H1 (cell line): Measurements from ENCODE around the gene NGEF. TPM values are rescaled to one million over a fixed set of nuclear protein-coding genes. Genes with fewer than 3 reads are reported as not detected.

ENCODE experiments used
- CBX8 ChIP-seq: fragments of 300-800, 300-1000 bp; sonication (generic); IDR thresholded peaks from 2 replicates; pipeline ENCODE4 v1.7.1; 2016; ENCODE audit warnings: low read depth, low read length, borderline replicate concordance
- CHD7 ChIP-seq: fragments of 300-600 bp; sonication (generic); IDR thresholded peaks from 2 replicates; pipeline ENCODE4 v1.7.1; 2012; ENCODE audit warnings: low read length, moderate library complexity, mild to moderate bottlenecking, inconsistent platforms; ENCODE audit not compliant: insufficient replicate concordance
- EP300 ChIP-seq, 2 experiments: IDR thresholded peaks; 1 replicate in 1 of 2; 2 replicates in 1 of 2; pipeline ENCODE4 v1.6.1; 2011 to 2012; ENCODE audit warnings: low read depth in 2 of 2, low read length in 2 of 2, mild to moderate bottlenecking in 2 of 2, borderline replicate concordance in 1 of 2, inconsistent platforms in 1 of 2, moderate library complexity in 1 of 2
- KDM5A ChIP-seq: fragments of 200-600 bp; IDR thresholded peaks from 2 replicates; pipeline ENCODE4 v1.7.1; 2012; ENCODE audit warnings: mild to moderate bottlenecking, low read length, inconsistent platforms, mixed read lengths
- RNF2 ChIP-seq: fragments of 200-900, 300-1000 bp; sonication (generic); IDR thresholded peaks from 2 replicates; pipeline ENCODE4 v1.7.1; 2016; ENCODE audit warnings: borderline replicate concordance, low read depth, mild to moderate bottlenecking, antibody characterized with exemption, low read length; ENCODE audit not compliant: poor library complexity, severe bottlenecking; ENCODE audit errors: missing control alignments
- SAP30 ChIP-seq: fragments of 300-600 bp; sonication (generic); IDR thresholded peaks from 2 replicates; pipeline ENCODE4 v1.7.1; 2012; ENCODE audit warnings: low read length, moderate library complexity, mild to moderate bottlenecking, inconsistent platforms; ENCODE audit not compliant: insufficient read depth, insufficient replicate concordance
- SP4 ChIP-seq: IDR thresholded peaks from 2 replicates; pipeline ENCODE4 v1.6.1; 2012; ENCODE audit warnings: low read length, inconsistent platforms
- SRF ChIP-seq: IDR thresholded peaks from 2 replicates; pipeline ENCODE4 v1.6.1; 2011; ENCODE audit warnings: mild to moderate bottlenecking, low read depth, low read length, moderate library complexity
- ZNF274 ChIP-seq: IDR thresholded peaks from 2 replicates; pipeline ENCODE4 v1.7.0; 2012; ENCODE audit warnings: low read length, borderline replicate concordance; ENCODE audit errors: extremely low read depth
- polyA plus RNA-seq, 7 experiments: library from polyadenylated mRNA; depleted of rRNA in 3 of 7; stranded (reverse) in 5 of 7; unstranded in 2 of 7; fragments of >200 nt in 5 of 7; fragments of 200-250 nt in 2 of 7; gene quantifications; 1 replicate in 5 of 7; 2 replicates in 1 of 7; 4 replicates in 1 of 7; pipeline versions ENCODE4 v1.2.1 to v1.2.3, GENCODE V29; 2011 to 2013; ENCODE audit warnings: missing spikeins in 2 of 7, mixed read lengths in 2 of 7
- total RNA-seq: library from RNA; stranded (reverse); fragmentation: NEBNext Ultra II Directional; extraction: Animal tissue kit (Norgen Biotek cat#: 25700); gene quantifications from 2 replicates; pipeline ENCODE4 v1.2.1, GENCODE V29; 2021

NGEF gene
- total and polyA plus RNA-seq, 2 of the 8 experiments (the other 6 are each of a cell fraction or from before 2014, with no cell fraction given) = 2.7 to 3.2 TPM

GRCh38 chr2:232894251-232894650 lies 118.8 kb downstream of the NGEF start (continued):
- TF ChIP-seq CHD7 (no peak), SP4 (no peak), RNF2 (no peak), SAP30 (no peak), KDM5A (no peak), SRF (no peak), CBX8 (no peak), EP300 (IDR thresholded peaks at IDR 0.05; ENCODE audit: borderline replicate concordance in 1 of 2, low read depth in 2 of 2, low read length in 2 of 2) (no peak), ZNF274 (no peak)
